TTC549 (cell line): ENCODE data around the gene ZNF326.
A peak's percentile ranks its signal among the peaks of the same experiment; 100 is the strongest.
"Not testable (repeated sequence)": the region's sequence is repeated elsewhere in the genome, so short reads cannot be mapped to it uniquely, and the experiment has no call there.

Experiments used
- FAIRE-seq: peaks from 2 replicates; lab custom pipeline; 2012; peaks lifted over from hg19 to GRCh38; lab: Jason Lieb, UNC

ZNF326 gene

GRCh38 chr1:89966656-89967055 lies 28.3 kb upstream of the ZNF326 start:
- FAIRE-seq, result no peak

- FAIRE-seq, result no peak
These were observed 23.3 kb upstream of the ZNF326 start for GRCh38 chr1:89971600-89971999.

DNA sequence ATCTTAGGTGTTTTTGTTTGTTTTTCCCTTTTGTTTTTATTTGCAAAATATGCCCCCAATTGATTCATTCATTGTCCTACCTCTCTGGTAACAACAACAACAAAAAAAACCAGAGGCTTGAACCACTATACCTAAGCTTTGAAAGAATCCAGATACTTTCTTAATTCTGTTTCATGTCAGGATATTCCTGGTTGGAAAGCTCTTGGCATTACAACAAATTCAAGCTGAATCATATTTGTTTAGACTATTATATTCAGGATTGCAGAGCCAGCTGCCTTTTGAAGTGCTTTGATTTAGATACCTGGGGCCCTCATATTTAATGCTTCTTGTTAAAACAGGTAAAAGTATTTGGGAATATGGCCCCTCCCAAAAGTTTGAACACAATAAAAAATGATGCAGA lies 22.9 kb upstream of the ZNF326 start:
- FAIRE-seq, result no peak

- FAIRE-seq, result no peak
These were observed 21.3 kb upstream of the ZNF326 start for GRCh38 chr1:89973471-89974127.

GRCh38 chr1:89974256-89974655 lies 20.7 kb upstream of the ZNF326 start:
- no peak for FAIRE-seq

DNA sequence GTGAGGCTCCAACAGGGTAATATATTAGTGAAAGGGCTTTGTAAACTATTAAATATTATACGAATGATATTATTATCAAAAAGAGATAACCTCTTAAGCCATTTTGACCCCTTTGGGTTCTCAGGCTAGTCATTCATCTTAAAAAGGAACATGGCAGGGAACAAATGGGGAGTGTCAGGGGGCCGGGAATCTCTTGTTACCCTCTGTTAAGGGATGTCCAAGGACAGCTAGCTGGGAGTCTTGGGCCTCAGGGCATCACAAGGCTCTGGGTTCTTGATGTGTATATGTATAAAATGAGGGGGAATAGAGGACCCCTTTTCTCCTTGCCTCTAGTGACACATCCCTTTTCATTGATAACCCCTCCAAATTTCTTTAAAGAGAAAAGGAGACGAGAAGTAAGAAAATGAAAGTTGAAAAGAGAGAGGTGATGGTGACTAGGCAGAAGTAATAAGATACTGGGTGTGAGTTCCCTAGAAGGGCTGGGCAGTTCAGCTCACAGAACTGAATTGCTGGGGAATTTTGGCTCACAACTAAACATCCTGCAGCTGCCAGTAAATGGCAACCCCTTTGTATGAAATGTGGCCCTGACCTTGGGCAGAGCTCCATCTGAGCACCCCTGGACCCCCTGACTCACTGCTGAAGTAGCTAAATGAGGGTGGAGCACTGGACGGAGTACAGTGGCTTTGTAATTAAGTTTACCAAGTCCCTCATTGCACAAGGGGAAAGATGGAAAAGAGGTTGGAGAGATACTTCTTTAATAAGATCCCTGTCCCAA lies 20.0 kb upstream of the ZNF326 start:
- FAIRE-seq, result no peak

- FAIRE-seq, result no peak
These were observed 19.3 kb upstream of the ZNF326 start for GRCh38 chr1:89975540-89976125.

DNA sequence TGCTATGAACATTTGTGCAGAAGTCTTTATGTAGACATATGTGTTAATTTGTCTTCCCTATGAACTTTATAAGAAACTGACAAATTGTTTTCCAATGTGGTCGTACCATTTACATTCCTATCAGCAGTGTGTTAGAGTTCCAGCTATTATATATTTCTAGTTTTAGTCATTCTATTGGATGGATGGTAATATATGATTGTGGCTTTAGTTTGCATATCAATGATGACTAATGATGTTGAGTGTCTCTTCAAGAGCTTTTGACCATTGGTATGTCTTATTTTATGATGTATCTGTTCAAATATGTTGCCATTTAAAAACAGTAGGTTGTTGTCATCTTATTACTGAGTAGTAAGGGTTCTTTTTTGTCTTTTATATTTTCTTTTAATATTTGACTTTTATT lies 16.2 kb upstream of the ZNF326 start:
- no peak for FAIRE-seq

DNA sequence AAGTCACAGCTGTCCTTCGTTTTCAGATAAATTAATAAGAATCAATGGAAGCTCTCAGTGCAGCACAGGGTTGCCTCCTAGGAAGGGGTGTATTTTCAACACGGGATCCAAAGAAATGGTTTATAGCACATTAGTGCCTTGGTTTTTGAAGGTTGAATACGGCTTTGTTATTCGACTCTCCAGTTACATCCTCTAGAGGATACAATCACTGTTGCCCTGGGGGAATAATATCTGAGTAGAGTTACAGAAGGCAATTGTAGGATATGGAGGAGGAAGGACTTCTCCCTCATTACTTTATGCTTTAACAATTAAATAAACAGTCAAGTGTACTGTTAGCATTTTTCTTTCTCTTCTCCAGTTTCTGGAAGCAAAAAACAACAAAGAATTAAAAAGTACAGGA lies 14.3 kb upstream of the ZNF326 start:
- no peak for FAIRE-seq

DNA sequence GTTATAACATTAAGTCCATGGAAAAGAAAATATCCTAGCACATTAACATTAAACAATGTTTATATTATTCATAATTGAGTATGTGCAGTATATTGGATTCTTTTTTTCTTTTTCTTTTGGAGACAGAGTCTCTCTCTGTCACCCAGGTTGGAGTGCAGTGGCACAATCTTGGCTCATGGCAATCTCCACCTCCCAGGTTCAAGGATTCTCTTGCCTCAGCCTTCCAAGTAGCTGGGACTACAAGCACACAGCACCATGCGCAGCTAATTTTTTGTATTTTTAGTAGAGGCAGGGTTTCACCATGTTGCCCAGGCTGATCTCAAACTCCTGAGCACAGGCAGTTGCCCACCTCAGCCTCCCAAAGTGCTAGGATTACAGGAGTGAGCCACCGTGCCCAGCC lies 12.1 kb upstream of the ZNF326 start:
- not testable (repeated sequence) for FAIRE-seq

DNA sequence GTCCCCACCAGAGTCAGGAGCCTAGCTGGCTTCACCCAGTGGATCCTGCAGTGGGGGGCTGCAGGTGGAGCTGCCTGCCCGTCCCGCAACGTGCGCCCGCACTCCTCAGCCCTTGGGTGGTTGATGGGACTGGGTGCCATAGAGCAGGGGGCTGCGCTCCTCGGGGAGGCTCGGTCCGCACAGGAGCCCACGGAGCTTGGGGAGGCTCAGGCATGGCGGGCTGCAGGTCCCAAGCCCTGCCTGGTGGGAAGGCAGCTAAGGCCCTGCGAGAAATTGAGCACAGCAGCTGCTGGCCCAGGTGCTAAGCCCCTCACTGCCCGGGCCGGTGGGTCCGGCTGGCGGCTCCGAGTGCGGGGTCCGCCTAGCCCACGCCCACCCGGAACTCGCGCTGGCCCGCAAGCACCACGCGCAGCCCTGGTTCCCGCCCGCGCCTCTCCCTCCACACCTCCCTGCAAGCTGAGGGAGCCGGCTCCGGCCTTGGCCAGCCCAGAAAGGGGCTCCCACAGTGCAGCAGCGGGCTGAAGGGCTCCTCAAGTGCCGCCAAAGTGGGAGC lies 10.3 kb upstream of the ZNF326 start:
- not testable (repeated sequence) for FAIRE-seq

GRCh38 chr1:89986020-89986419 lies 8.9 kb upstream of the ZNF326 start:
- no peak for FAIRE-seq

DNA sequence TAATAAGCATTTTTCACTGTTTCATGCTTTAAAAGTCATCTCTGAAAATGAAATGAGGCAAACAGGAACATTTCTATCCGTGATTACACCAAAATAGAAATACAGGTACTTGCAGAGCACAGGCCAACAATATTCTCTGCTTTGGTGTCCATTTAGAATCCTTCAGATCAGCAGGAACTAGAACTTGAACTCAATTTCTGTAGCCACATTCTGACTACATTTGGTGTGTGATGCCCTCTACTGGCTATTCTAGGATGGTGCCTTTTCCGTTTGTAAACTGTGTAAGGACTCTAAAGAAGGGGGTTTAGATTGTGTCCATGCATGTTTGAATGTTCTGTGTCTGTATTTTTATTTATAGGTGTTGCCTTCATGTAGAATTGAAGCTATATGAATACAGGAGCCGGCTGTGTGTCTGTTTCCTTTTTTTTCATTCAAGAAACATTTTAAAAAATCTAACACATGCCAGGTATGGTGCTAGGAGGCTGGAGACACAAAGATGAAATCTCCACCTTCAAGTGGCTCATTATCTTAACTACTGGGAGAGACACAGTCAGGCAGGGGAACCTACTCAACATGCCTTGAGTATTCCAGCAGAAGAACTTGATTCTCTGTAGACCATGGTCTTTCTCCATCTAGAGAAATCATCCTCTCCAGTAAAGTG lies 7.6 kb upstream of the ZNF326 start:
- peak; percentile 96 for FAIRE-seq

DNA sequence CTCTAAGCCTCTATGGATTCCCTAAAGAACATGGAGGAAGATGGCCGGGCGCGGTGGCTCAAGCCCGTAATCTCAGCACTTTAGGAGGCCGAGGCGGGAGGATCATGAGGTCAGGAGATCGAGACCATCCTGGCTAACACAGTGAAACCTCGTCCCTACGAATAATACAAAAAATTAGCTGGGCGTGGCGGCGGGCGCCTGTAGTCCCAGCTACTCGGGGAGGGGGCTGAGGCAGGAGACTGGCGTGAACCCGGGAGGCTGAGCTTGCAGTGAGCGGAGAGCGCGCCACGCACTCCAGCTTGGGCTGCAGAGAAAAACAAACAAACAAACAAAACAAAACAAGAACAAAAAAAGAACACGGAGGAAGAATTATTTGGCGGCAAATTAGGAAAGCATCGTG lies 5.8 kb upstream of the ZNF326 start:
- FAIRE-seq, result no peak

GRCh38 chr1:89989799-89990198 lies 5.1 kb upstream of the ZNF326 start:
- FAIRE-seq, result no peak

GRCh38 chr1:89990976-89991831 lies 3.7 kb upstream of the ZNF326 start:
- FAIRE-seq, result no peak

DNA sequence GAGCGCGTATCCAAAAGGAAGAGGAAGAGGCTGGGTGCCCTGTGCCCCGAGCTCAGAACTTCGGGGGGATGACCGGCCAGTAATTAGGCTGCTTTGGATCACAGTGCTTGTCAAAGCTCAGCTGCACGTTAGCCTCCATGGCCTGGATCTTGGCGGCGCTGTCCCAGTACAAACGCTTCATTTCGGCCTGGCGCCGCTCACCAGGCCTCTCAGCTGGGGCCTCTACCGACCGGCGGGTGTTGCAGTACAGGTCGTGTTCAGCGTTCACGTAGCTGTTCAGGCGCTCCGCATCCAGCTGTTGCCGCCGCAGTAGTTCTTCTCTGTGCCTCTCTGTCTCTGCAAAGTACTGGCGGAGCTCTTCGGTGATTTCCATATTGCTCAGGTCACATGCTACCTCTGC lies 1.4 kb upstream of the ZNF326 start:
- no peak for FAIRE-seq

DNA sequence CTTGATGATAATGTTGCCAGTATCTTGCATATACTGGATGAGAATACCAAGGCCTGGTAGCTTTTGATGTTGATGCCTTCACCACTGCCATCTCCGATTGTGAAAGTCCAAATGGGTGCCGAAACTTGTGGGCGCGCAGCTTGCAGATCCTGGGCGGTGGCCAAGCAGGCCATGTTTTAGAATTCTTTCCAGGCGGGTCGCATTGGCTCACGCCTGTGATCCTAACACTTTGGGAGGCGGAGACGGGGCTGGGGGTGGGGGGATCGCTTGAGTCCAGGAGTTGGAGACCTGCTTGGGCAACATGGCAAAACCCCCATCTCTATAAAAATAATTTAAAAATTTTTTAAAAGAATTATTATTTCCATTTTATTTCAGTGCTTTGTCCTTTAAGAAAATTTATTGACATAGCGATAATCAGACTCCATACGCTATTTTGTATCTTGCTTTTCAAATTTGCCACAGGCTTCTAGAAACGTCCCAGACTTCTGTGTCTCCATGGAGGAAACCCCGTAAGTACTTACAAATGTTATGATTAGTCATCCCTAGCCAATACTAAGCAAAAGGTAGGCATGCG lies 592 bp upstream of the ZNF326 start:
- FAIRE-seq, result no peak

GRCh38 chr1:89995598-89996449 lies 914 bp downstream of the ZNF326 start:
- no peak for FAIRE-seq

DNA sequence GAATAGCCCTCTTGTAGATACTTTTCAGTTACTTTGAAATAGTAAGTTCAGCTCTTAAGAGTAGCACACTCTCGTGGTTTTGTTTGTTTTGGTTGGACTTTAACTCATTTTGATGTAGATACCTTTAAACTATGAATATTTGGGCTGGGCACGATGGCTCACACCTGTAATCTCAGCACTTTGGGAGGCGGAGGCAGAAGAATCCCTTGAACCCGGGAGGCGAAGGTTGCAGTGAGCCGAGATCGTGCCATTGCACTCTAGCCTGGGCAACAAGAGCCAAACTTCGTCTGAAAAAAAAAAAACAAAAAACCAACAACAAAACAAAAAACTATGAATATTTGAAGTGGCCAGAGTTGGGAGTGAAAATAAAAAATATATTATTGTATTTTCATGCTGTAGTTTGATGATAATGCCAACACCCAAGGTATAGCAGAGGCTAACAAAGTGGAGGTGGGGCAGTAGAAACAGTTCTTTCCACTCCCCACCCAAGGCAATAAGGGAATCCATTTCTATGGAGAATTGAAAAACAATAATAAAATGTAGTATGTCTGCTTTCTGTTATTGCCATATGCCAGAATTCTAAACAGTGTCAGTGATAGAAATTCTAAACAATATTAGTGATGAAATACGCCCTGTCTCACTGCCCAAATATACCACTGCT lies 1.7 kb downstream of the ZNF326 start:
- no peak for FAIRE-seq
